H1 (cell line): ENCODE data around the gene INHBA. TPM values are rescaled to one million over a fixed set of nuclear protein-coding genes. Genes with fewer than 3 reads are reported as not detected.

Experiments
- EP300 ChIP-seq, 2 experiments: IDR thresholded peaks; 1 replicate in 1 of 2; 2 replicates in 1 of 2; pipeline ENCODE4 v1.6.1; 2011 to 2012; ENCODE audit warnings: low read depth in 2 of 2, low read length in 2 of 2, mild to moderate bottlenecking in 2 of 2, borderline replicate concordance in 1 of 2, inconsistent platforms in 1 of 2, moderate library complexity in 1 of 2
- POU5F1 ChIP-seq: IDR thresholded peaks from 2 replicates; pipeline ENCODE4 v1.6.1; 2011; ENCODE audit warnings: low read depth, mild to moderate bottlenecking, low read length, moderate library complexity
- SP1 ChIP-seq: IDR thresholded peaks from 2 replicates; pipeline ENCODE4 v1.6.1; 2011; ENCODE audit warnings: low read depth, low read length
- ZNF274 ChIP-seq: IDR thresholded peaks from 2 replicates; pipeline ENCODE4 v1.7.0; 2012; ENCODE audit warnings: low read length, borderline replicate concordance; ENCODE audit errors: extremely low read depth
- polyA plus RNA-seq, 7 experiments: library from polyadenylated mRNA; depleted of rRNA in 3 of 7; stranded (reverse) in 5 of 7; unstranded in 2 of 7; fragments of >200 nt in 5 of 7; fragments of 200-250 nt in 2 of 7; gene quantifications; 1 replicate in 5 of 7; 2 replicates in 1 of 7; 4 replicates in 1 of 7; pipeline versions ENCODE4 v1.2.1 to v1.2.3, GENCODE V29; 2011 to 2013; ENCODE audit warnings: missing spikeins in 2 of 7, mixed read lengths in 2 of 7
- total RNA-seq: library from RNA; stranded (reverse); fragmentation: NEBNext Ultra II Directional; extraction: Animal tissue kit (Norgen Biotek cat#: 25700); gene quantifications from 2 replicates; pipeline ENCODE4 v1.2.1, GENCODE V29; 2021

INHBA gene
- total and polyA plus RNA-seq, 2 of the 8 experiments (the other 6 are each of a cell fraction or from before 2014, with no cell fraction given): 1.1 to 2.7 TPM

- TF ChIP-seq EP300 (IDR thresholded peaks at IDR 0.05; ENCODE audit: borderline replicate concordance in 1 of 2, low read depth in 2 of 2, low read length in 2 of 2) (no peak), POU5F1 (no peak), ZNF274 (no peak), SP1 (no peak)
These were observed 10.6 kb downstream of the INHBA start (continued) for GRCh38 chr7:41692251-41692650.
